SK-MEL-5 (cell line): ENCODE results near the gene RTCA. TPM values are rescaled to one million over a fixed set of nuclear protein-coding genes. Genes with fewer than 3 reads are reported as not detected.
"Not testable (repeated sequence)": the region's sequence is repeated elsewhere in the genome, so short reads cannot be mapped to it uniquely, and the experiment has no call there.

Experiments used
- DNase-seq: peaks from one replicate; pipeline ENCODE4 v3.0.0-alpha.2; 2016; ENCODE audit warnings: low read depth, low spot score
- in situ Hi-C: cut with HindIII; loops from 2 replicates; pipeline ENCODE4 v1.10.0; 2016; ENCODE audit warnings: low sequenced_read_pairs, high pct_unique_total_duplicates, low pct_unique_long_range_greater_than_20kb
- small RNA-seq, 2 experiments: library from RNA; depleted of rRNA; stranded (forward); fragments of <200 nt; gene quantifications; one replicate each; pipeline ENCODE3, GENCODE V24; 2014
- total RNA-seq: library from RNA; depleted of rRNA; stranded (reverse); fragments of >200 nt; shearing (Covaris generic); gene quantifications from 2 replicates; pipeline ENCODE4 v1.2.3, GENCODE V29; 2014; rRNA removed

Gene RTCA
- total RNA-seq, 1 experiment from 2014 or later: 53.2 TPM

DNA sequence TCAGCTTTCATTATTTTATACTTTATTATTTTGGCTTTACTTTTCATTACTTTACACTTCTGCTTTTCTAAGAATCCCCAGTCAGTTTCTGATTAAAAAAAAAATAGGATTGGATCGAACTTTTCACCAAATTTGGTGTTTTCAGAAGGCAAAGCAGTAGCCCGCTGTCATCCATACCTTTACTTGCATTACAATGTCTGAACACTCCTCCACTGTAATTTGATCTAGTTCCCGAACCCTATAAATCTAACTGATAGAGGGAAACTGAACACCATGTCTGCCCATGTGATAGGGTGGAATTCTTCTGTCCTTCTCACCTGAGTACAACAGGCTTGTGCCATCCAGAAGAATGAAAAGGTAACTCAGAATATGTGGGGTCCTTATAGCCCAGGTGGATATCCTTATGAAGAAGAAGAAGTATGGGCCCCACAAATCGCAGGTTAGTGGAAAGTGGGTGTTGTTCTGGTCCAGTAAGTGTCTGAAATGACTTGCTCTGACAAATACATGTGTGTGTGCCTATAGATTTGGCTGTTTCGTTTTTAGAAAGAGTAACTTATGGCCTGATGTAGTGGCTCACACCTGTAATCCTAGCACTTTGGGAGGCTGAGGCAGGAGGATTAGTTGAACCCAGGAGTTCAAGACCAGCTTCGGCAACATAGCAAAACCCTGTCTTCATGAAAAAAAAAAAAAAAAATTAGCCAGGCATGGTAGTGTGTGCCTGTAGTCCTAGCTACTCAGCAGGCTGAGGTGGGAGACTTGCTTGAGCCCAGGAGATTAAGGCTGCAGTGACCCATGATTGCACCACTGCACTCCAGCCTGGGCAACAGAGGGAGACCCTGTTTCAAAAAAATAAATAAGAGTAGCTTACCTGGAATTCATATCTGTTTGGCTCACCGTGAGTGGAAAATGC lies 59.7 kb downstream of the RTCA start:
- no peak for DNase-seq
- in situ Hi-C loops: no loop called here

- in situ Hi-C loops, DNase-seq: not testable (repeated sequence)
Measured at GRCh38 chr1:100326325-100326670, 60.3 kb downstream of the RTCA start.

DNA sequence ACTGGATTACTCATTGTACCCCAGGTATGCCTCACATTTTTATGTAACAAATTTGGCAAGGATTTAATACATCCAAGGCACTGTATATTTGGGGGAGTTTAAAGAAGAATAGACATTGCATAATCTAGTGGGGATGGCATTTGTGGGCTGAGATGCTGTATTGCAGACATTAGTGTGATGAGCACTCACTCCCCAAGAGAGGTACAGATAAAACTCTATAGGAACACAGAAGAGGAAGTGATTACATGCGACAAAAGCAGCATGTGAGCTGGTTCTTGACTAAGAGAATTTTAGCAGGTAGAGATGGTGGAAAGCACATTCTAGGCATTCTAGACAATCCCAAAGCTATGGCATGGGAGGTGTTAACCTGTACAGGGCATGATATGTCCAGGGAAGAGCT lies 62.1 kb downstream of the RTCA start:
- in situ Hi-C loops: no loop called here

GRCh38 chr1:100331146-100331545 lies 65.1 kb downstream of the RTCA start:
- DNase-seq, in situ Hi-C loops: not testable (repeated sequence)

More for the DNA sequence above, 62.1 kb downstream of the RTCA start:
- DNase-seq: no peak

GRCh38 chr1:100332331-100332730 lies 66.3 kb downstream of the RTCA start:
- in situ Hi-C loops: no loop called here
- no peak for DNase-seq

DNA sequence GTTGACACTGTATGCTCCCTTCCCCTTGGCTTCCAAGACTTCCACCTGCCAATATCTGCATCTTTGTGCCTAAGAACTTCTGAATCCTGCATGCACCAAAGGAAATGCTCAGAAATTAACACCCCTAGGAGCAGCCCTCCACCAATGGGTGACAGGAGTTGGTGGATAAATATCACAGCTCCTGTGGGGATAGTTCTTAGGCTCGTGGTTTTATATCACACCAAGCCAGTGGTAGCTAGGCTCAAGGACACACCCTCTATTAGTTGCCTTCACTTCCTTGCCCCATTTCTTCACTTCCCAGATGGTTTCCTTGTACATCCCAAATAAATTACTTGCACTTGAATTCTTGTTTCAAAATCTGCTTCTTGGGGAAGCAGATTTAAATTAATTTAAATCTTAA lies 69.4 kb downstream of the RTCA start:
- no peak for DNase-seq
- in situ Hi-C loops: no loop called here

DNA sequence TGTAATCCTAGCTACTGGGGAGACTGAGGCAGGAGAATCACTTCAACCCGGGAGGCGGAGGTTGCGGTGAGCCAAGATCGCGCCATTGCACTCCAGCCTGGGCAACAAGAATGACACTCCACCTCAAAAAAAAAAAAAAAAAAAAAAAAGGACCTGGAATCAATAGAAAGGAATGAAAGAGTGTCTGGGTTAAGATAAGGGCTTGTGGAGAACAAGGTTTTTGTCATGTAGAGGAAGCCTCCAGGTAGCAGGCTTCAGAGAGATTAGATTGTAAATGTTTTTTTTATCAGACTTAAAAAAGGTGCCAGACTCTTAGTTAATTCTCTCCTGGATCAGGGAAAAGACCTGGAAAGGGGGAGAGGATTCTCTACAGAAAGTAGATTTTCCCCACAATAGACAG lies 71.9 kb downstream of the RTCA start:
- in situ Hi-C loops, DNase-seq: not testable (repeated sequence)

GRCh38 chr1:100339735-100340134 lies 73.7 kb downstream of the RTCA start:
- DNase-seq, in situ Hi-C loops: not testable (repeated sequence)

GRCh38 chr1:100340494-100340893 lies 74.5 kb downstream of the RTCA start:
- in situ Hi-C loops: no loop called here
- DNase-seq: no peak

- DNase-seq: no peak
- in situ Hi-C loops: no loop called here
Measured at GRCh38 chr1:100342348-100342747, 76.3 kb downstream of the RTCA start.

Small RNAs within 50 kb of the gene (small RNA-seq; reads per million reads assigned to genes)
- gene AL445928.1 (0 reads per million in 2 experiments), gene MIR553 (0 reads per million in 2 experiments)

Other genes starting within 250 kb of the RTCA start
- 7.1 TPM in 2 replicates for gene SASS6, start 133.3 kb upstream of the RTCA start, total RNA-seq
- 13.7 and 20.3 TPM in 2 replicates for gene TRMT13, start 133.1 kb upstream of the RTCA start, total RNA-seq
- 4.2 and 5.0 TPM in 2 replicates for gene LRRC39, start 88.0 kb upstream of the RTCA start, total RNA-seq
- 3.6 and 4.9 TPM in 2 replicates for gene DBT, start 16.4 kb upstream of the RTCA start, total RNA-seq
- gene CDC14A, start 86.3 kb downstream of the RTCA start, total RNA-seq: 3.3 and 5.8 TPM in 2 replicates